Loucy (cell line): ENCODE data around the gene CXCR2.

Source experiments
- CTCF ChIP-seq: fragments of 200-600 bp; sonication (generic); conservative IDR thresholded peaks from 2 replicates; pipeline ENCODE4 v1.5.1; 2014; ENCODE audit warnings: mild to moderate bottlenecking, antibody characterized with exemption, low read length
- EZH2phosphoT487 ChIP-seq: fragments of 200-600 bp; IDR thresholded peaks from 2 replicates; pipeline ENCODE4 v1.6.1; 2018; ENCODE audit warnings: antibody characterized with exemption, mild to moderate bottlenecking, moderate library complexity, borderline replicate concordance

GRCh38 chr2:218127929-218128455 is 2.2 kb downstream of the CXCR2 start:
- TF ChIP-seq CTCF (no peak), EZH2phosphoT487 (no peak)
